Thyroid gland (tissue), 4 donors: ENCODE results near the gene TMEM107. TPM values are rescaled to one million over a fixed set of nuclear protein-coding genes. Genes with fewer than 3 reads are reported as not detected.

ENCODE experiments used
- DNase-seq, 2 donors: peaks; one replicate each; pipeline ENCODE4 v3.0.0-alpha.2; 2019
- H3K27ac ChIP-seq, 3 donors: fragments of 200-600 bp; sonication (generic); 1 replicate in 2 of 3; 2 replicates in 1 of 3; pipeline ENCODE4 v1.5.1; 2016 to 2019; ENCODE audit warnings: mild to moderate bottlenecking in 1 of 3, moderate library complexity in 1 of 3
- H3K27me3 ChIP-seq: fragments of 200-600 bp; sonication (generic); one replicate; pipeline ENCODE4 v1.5.1; 2019
- H3K36me3 ChIP-seq, 2 donors: fragments of 200-600 bp; sonication (generic); one replicate each; pipeline ENCODE4 v1.5.1; 2016 to 2019
- H3K4me1 ChIP-seq, 2 donors: fragments of 200-600 bp; sonication (generic); one replicate each; pipeline ENCODE4 v1.5.1; 2017 to 2019
- H3K4me3 ChIP-seq, 3 donors: fragments of 200-600 bp; sonication (generic); replicated peaks in 1 of 3; 1 replicate in 2 of 3; 2 replicates in 1 of 3; pipeline ENCODE4 v1.5.1; 2016; ENCODE audit warnings: mild to moderate bottlenecking in 1 of 3
- H3K9me3 ChIP-seq: fragments of 200-600 bp; sonication (generic); one replicate; pipeline ENCODE4 v1.5.1; 2017
- CTCF ChIP-seq, 6 experiments: fragments of 200-600 bp in 3 of 6; fragments of 450-650 bp in 3 of 6; sonication (generic) in 3 of 6; IDR thresholded peaks; one replicate each; pipeline ENCODE4 v1.5.1; 2016 to 2019; ENCODE audit warnings: antibody characterized with exemption in 6 of 6, mild to moderate bottlenecking in 2 of 6, inconsistent platforms in 1 of 6, moderate library complexity in 1 of 6
- POLR2A ChIP-seq, 2 donors: fragments of 450-650 bp; IDR thresholded peaks; one replicate each; pipeline ENCODE4 v1.6.1; 2017; ENCODE audit warnings: antibody characterized with exemption in 2 of 2, mild to moderate bottlenecking in 2 of 2, moderate library complexity in 1 of 2
- WGBS, 2 donors: methylation state at CpG; one replicate each; pipeline ENCODE4 v1.1.5; 2017; 5-methylcytosine and 5-hydroxymethylcytosine counted together
- intact Hi-C: fragments of 100-400 bp; cut with DNase I; formaldehyde crosslinking; loops from one replicate; pipeline ENCODE4 v1.15.1; 2023
- total RNA-seq, 4 donors: library from RNA; depleted of rRNA; stranded (reverse); fragments of >200 nt; gene quantifications; one replicate each; pipeline ENCODE4 v1.2.3, GENCODE V29; 2016

Gene TMEM107
- total RNA-seq, 4 donors from 2014 or later, result 19.7 to 34.7 (median 32.2) TPM

GRCh38 chr17:8142158-8142886 is 33.9 kb downstream of the TMEM107 start:
- H3K36me3 ChIP-seq, result peaks cover 79 to 82% of the 10 kb centered on the region in 2 donors
- no peak overlapping the region for H3K27ac ChIP-seq
- no peak overlapping the region for H3K4me3 ChIP-seq
- peaks cover 19 to 35% of the 10 kb centered on the region in 2 donors for H3K4me1 ChIP-seq
- no peak for DNase-seq
- intact Hi-C loops, result loop anchor here (10.0 kb wide), 1 partner anchor 298 kb away; no protein-coding TSS in a partner anchor
- TF ChIP-seq CTCF (IDR thresholded peaks at IDR 0.05), result no peak
- no peak for TF ChIP-seq POLR2A (IDR thresholded peaks at IDR 0.05)
- H3K27me3 ChIP-seq, result no peaks in the 10 kb centered on the region
- no peaks in the 10 kb centered on the region for H3K9me3 ChIP-seq
- WGBS, 2 donors, result 90 to 93% methylated on average over 6 to 15 of the region's 23 CpGs

GRCh38 chr17:8141741-8142140 is 34.4 kb downstream of the TMEM107 start:
- no peaks in the 10 kb centered on the region for H3K27me3 ChIP-seq
- no peak for DNase-seq
- TF ChIP-seq POLR2A (IDR thresholded peaks at IDR 0.05), result no peak
- no peak for TF ChIP-seq CTCF (IDR thresholded peaks at IDR 0.05)
- H3K4me1 ChIP-seq, result peaks cover 19 to 35% of the 10 kb centered on the region in 2 donors
- H3K9me3 ChIP-seq, result no peaks in the 10 kb centered on the region
- no peak overlapping the region for H3K4me3 ChIP-seq
- H3K27ac ChIP-seq, result no peak overlapping the region
- WGBS, 2 donors, result 92 to 94% methylated on average over 10 to 11 of the region's 11 CpGs
- intact Hi-C loops, result loop anchor here (10.0 kb wide), 1 partner anchor 297 kb away; no protein-coding TSS in a partner anchor
- H3K36me3 ChIP-seq, result peaks cover 73 to 77% of the 10 kb centered on the region in 2 donors

- no peak for DNase-seq
- no peak overlapping the region for H3K4me3 ChIP-seq
- peak overlapping the region in 2 of 3 donors; percentile 31 to 93 for H3K27ac ChIP-seq
- H3K4me1 ChIP-seq, result peaks cover 19 to 35% of the 10 kb centered on the region in 2 donors
- WGBS, 2 donors, result 91 to 94% methylated on average over 7 of the region's 7 CpGs
- TF ChIP-seq POLR2A (IDR thresholded peaks at IDR 0.05) (peak in 1 of 2 donors; percentile 4), CTCF (IDR thresholded peaks at IDR 0.05) (no peak)
- H3K9me3 ChIP-seq, result no peaks in the 10 kb centered on the region
- H3K27me3 ChIP-seq, result no peaks in the 10 kb centered on the region
- H3K36me3 ChIP-seq, result peaks cover 66 to 70% of the 10 kb centered on the region in 2 donors
- intact Hi-C loops, result loop anchor here (10.0 kb wide), 1 partner anchor 296 kb away; no protein-coding TSS in a partner anchor
Observed at GRCh38 chr17:8141045-8141444, 35.1 kb downstream of the TMEM107 start.

- Histone ChIP-seq H3K4me1 (peaks cover 19 to 35% of the 10 kb centered on the region in 2 donors), H3K4me3 (no peak overlapping the region), H3K36me3 (peaks cover 59 to 63% of the 10 kb centered on the region in 2 donors), H3K27me3 (no peaks in the 10 kb centered on the region), H3K27ac (peak overlapping the region in 2 of 3 donors; percentile 50 to 93), H3K9me3 (no peaks in the 10 kb centered on the region)
- TF ChIP-seq POLR2A (IDR thresholded peaks at IDR 0.05), result no peak
- TF ChIP-seq CTCF (IDR thresholded peaks at IDR 0.05), result no peak
- WGBS, 2 donors, result 68 to 74% methylated on average over 18 of the region's 18 CpGs
- DNase-seq, result peak; percentile 55 to 60
- intact Hi-C loops, result loop anchor here (10.0 kb wide), 1 partner anchor 296 kb away; no protein-coding TSS in a partner anchor
Observed at GRCh38 chr17:8140065-8141029, 35.8 kb downstream of the TMEM107 start.
